Activated CD4-positive, alpha-beta T cell treated with anti-CD3 and anti-CD28 coated beads, Interleukin-2, amount 10 ng/mL, durations not matched to agents 24 days and 14 days (primary cell): ENCODE measurements around the gene SLC26A1. TPM values are rescaled to one million over a fixed set of nuclear protein-coding genes. Genes with fewer than 3 reads are reported as not detected.

Source experiments
- DNase-seq: peaks from one replicate; pipeline ENCODE4 v3.0.0; 2022
- H3K27ac Mint-ChIP-seq: one replicate; pipeline ENCODE4 v1.8.0; 2022; ENCODE audit warnings: mild to moderate bottlenecking, mixed read lengths
- H3K27me3 Mint-ChIP-seq: one replicate; pipeline ENCODE4 v1.8.0; 2022; ENCODE audit warnings: mixed read lengths
- H3K36me3 Mint-ChIP-seq: one replicate; pipeline ENCODE4 v1.8.0; 2022; ENCODE audit warnings: low read depth, mild to moderate bottlenecking, mixed read lengths
- H3K4me1 Mint-ChIP-seq: one replicate; pipeline ENCODE4 v1.8.0; 2021; ENCODE audit warnings: mixed read lengths
- H3K4me3 Mint-ChIP-seq: one replicate; pipeline ENCODE4 v1.8.0; 2022; ENCODE audit warnings: mild to moderate bottlenecking, moderate library complexity, mixed read lengths
- H3K9me3 Mint-ChIP-seq: one replicate; pipeline ENCODE4 v1.8.0; 2021; ENCODE audit warnings: mixed read lengths
- intact Hi-C: fragments of 100-400 bp; cut with micrococcal nuclease; formaldehyde crosslinking; loops from one replicate; pipeline ENCODE4 v1.15.1; 2023
- total RNA-seq: library from RNA; stranded (reverse); gene quantifications from 2 replicates; pipeline ENCODE4 v1.2.3, GENCODE V29; 2022

SLC26A1 gene
- total RNA-seq, 1 donor from 2014 or later, result not detected

GRCh38 chr4:991451-992296, 1.5 kb downstream of the SLC26A1 start:
- no peaks in the 10 kb centered on the region for H3K36me3 Mint-ChIP-seq
- H3K4me3 Mint-ChIP-seq, result no peak overlapping the region
- H3K9me3 Mint-ChIP-seq, result no peaks in the 10 kb centered on the region
- intact Hi-C loops, result no loop called here
- peaks cover 3% of the 10 kb centered on the region for H3K4me1 Mint-ChIP-seq
- DNase-seq, result no peak
- no peak overlapping the region for H3K27ac Mint-ChIP-seq
- peaks cover 2% of the 10 kb centered on the region for H3K27me3 Mint-ChIP-seq

- H3K27me3 Mint-ChIP-seq, result peaks cover 2% of the 10 kb centered on the region
- H3K4me3 Mint-ChIP-seq, result no peak overlapping the region
- peaks cover 6% of the 10 kb centered on the region for H3K4me1 Mint-ChIP-seq
- intact Hi-C loops, result no loop called here
- H3K36me3 Mint-ChIP-seq, result no peaks in the 10 kb centered on the region
- H3K9me3 Mint-ChIP-seq, result no peaks in the 10 kb centered on the region
- no peak for DNase-seq
- H3K27ac Mint-ChIP-seq, result no peak overlapping the region
These were observed 2.3 kb downstream of the SLC26A1 start for GRCh38 chr4:990746-991367.

- Mint-ChIP-seq H3K4me3 (no peak overlapping the region), H3K27me3 (no peaks in the 10 kb centered on the region), H3K36me3 (no peaks in the 10 kb centered on the region), H3K4me1 (peaks cover 11% of the 10 kb centered on the region), H3K9me3 (no peaks in the 10 kb centered on the region), H3K27ac (no peak overlapping the region)
- no peak for DNase-seq
- intact Hi-C loops, result loop anchor here (5.0 kb wide), 1 partner anchor 318 kb away; the partner anchor contains the start of genes ATP5ME and MYL5
These were observed 3.3 kb downstream of the SLC26A1 start for GRCh38 chr4:989722-990471.

- Mint-ChIP-seq H3K9me3 (no peaks in the 10 kb centered on the region), H3K36me3 (no peaks in the 10 kb centered on the region), H3K4me1 (peaks cover 15% of the 10 kb centered on the region), H3K27ac (no peak overlapping the region), H3K27me3 (no peaks in the 10 kb centered on the region), H3K4me3 (no peak overlapping the region)
- no peak for DNase-seq
- intact Hi-C loops, result loop anchor here (5.0 kb wide), 1 partner anchor 317 kb away; the partner anchor contains the start of genes ATP5ME and MYL5
These were observed 4.2 kb downstream of the SLC26A1 start for GRCh38 chr4:988726-989721.

- Mint-ChIP-seq H3K4me1 (peaks cover 15% of the 10 kb centered on the region), H3K27ac (peak overlapping the region; percentile 82), H3K4me3 (peak overlapping the region; percentile 86), H3K27me3 (no peaks in the 10 kb centered on the region), H3K9me3 (no peaks in the 10 kb centered on the region), H3K36me3 (no peaks in the 10 kb centered on the region)
- DNase-seq, result no peak
- intact Hi-C loops, result loop anchor here (1.0 to 5.0 kb wide), 5 partner anchors 23 to 316 kb away; partner anchors contain the start of genes ATP5ME, FGFRL1, GAK and MYL5
These were observed 5.3 kb downstream of the SLC26A1 start for GRCh38 chr4:987624-988513.

- H3K27me3 Mint-ChIP-seq, result no peaks in the 10 kb centered on the region
- intact Hi-C loops, result loop anchor here (1.0 to 5.0 kb wide), 6 partner anchors 14 to 315 kb away; partner anchors contain the start of genes ATP5ME, DGKQ, FGFRL1 and GAK
- peak; percentile 96 for DNase-seq
- no peaks in the 10 kb centered on the region for H3K9me3 Mint-ChIP-seq
- H3K4me3 Mint-ChIP-seq, result peak within 1 kb of the TSS; percentile 86
- peak within 1 kb of the TSS; percentile 87 for H3K27ac Mint-ChIP-seq
- H3K4me1 Mint-ChIP-seq, result peaks cover 15% of the 10 kb centered on the region
- H3K36me3 Mint-ChIP-seq, result no peaks in the 10 kb centered on the region
These were observed 6.2 kb downstream of the SLC26A1 start, which contains the start of gene IDUA for GRCh38 chr4:986879-987623. TSS of gene IDUA (plus strand) at chr4:987044. CDS start at chr4:987085, 41 bp downstream.

- Mint-ChIP-seq H3K27ac (peak overlapping the region; percentile 87), H3K9me3 (no peaks in the 10 kb centered on the region), H3K4me3 (peak overlapping the region; percentile 86), H3K36me3 (no peaks in the 10 kb centered on the region), H3K27me3 (no peaks in the 10 kb centered on the region), H3K4me1 (peaks cover 15% of the 10 kb centered on the region)
- intact Hi-C loops, result loop anchor here (1.0 to 5.0 kb wide), 4 partner anchors 13 to 314 kb away; partner anchors contain the start of genes ATP5ME, DGKQ, GAK and MYL5
- no peak for DNase-seq
These were observed 6.8 kb downstream of the SLC26A1 start for GRCh38 chr4:986428-986878.

DNA sequence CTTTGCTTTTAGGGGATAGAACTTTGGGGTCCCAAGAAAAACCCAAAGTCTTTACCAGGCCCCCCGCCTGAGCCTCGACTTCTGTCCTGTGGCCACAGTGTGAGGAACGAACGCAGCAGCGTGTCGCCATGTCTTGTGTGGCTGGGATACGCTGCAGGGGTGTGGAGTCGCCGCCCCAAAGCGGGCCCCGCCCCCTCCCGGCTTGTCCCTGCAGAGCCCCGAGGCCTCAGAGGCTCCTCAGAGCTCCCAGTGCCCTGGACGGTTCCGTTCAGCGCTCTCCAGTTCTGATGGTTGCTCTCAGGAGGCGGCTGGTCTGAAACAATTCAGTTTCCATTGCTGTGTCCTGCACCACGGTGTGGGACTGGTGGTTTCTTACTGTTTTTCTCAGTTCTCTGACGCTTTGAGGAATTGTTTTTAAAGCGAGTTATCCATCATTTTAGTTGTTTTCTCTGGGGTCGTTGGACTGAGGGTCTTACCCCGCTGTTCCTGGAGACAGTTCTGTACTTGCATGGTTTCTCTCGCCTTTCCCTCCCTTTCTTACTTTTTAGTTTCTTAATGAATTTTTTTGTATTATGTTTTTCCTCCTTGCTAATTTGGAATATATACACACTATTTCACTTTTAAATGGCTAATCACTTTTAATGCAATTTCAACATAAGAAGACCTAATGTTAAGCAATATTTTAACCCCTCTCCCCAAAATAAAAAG, 7.9 kb downstream of the SLC26A1 start:
- intact Hi-C loops, result loop anchor here (5.0 kb wide), 1 partner anchor 313 kb away; the partner anchor contains the start of genes ATP5ME and MYL5
- peak; percentile 91 for DNase-seq
- Mint-ChIP-seq H3K36me3 (no peaks in the 10 kb centered on the region), H3K9me3 (no peaks in the 10 kb centered on the region), H3K4me1 (peaks cover 15% of the 10 kb centered on the region), H3K4me3 (peak overlapping the region; percentile 66), H3K27ac (no peak overlapping the region), H3K27me3 (no peaks in the 10 kb centered on the region)

DNA sequence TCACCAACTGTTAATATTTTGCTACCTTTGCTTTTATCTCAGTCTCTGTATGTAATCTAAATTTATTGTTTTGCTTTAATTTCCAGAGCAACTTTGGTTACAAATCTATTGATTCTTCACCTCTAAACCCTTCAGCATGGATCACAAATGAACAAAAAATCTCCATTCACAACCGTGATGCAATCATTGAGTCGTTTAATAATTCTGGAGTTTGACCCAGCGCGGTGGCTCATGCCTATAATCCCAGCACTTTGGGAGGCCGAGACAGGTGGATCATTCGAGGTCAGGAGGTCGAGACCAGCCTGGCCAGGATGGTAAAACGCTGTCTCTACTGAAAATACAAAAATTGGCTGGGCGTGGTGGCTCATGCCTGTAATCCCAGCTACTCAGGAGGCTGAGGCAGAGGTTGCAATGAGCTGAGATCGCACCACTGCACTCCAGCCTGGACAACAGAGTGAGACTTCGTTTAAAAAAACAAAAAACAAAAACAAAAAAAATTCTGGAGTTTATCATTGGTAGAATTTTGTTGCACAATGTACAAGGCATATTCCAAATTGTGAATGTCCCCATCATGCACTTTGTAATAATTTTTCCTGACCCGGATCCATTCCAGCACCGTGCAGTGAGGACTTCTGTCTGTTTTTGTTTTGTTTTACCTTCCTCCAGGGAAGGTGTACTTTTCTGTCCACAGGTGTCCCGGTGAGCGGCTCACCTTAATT, 8.7 kb downstream of the SLC26A1 start:
- Mint-ChIP-seq H3K36me3 (no peaks in the 10 kb centered on the region), H3K9me3 (no peaks in the 10 kb centered on the region), H3K27ac (no peak overlapping the region), H3K4me1 (peaks cover 15% of the 10 kb centered on the region), H3K4me3 (peak overlapping the region; percentile 66), H3K27me3 (no peaks in the 10 kb centered on the region)
- no peak for DNase-seq
- intact Hi-C loops, result loop anchor here (5.0 kb wide), 1 partner anchor 312 kb away; the partner anchor contains the start of genes ATP5ME and MYL5

DNA sequence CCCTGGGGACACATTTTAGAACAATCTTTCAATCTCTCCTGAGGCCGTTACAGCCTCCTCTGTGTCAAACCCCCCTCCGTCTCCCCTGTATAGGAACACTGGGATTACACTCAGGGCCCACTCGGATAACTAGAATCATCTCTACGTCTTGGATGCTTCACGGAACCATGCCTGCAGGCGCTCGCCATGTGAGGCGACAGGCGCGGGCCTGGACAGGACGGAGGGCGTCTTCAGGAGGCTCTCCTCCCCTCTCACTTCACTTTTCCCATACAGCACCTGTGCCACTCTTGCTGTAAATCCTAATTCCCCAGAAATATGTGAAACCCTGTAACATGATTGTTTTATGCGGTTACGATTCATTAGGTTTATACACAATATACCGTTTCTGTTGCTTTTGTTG, 10.4 kb downstream of the SLC26A1 start:
- peaks cover 13% of the 10 kb centered on the region for H3K4me1 Mint-ChIP-seq
- H3K4me3 Mint-ChIP-seq, result no peak overlapping the region
- no peak overlapping the region for H3K27ac Mint-ChIP-seq
- intact Hi-C loops, result no loop called here
- no peaks in the 10 kb centered on the region for H3K36me3 Mint-ChIP-seq
- no peak for DNase-seq
- no peaks in the 10 kb centered on the region for H3K9me3 Mint-ChIP-seq
- H3K27me3 Mint-ChIP-seq, result no peaks in the 10 kb centered on the region
